HepG2 (cell line): Measurements from ENCODE around the gene ADD2. TPM values are rescaled to one million over a fixed set of nuclear protein-coding genes. Genes with fewer than 3 reads are reported as not detected.

Source experiments
- ARID5B ChIP-seq: IDR thresholded peaks from 2 replicates; pipeline ENCODE4 v1.4.0; 2020; ENCODE audit warnings: mild to moderate bottlenecking, missing genetic modification reagents
- ATF6 ChIP-seq: sonication (generic); formaldehyde crosslinking; conservative IDR thresholded peaks from 2 replicates; pipeline ENCODE4 v1.4.0; 2020; ENCODE audit warnings: missing genetic modification reagents
- ELK4 ChIP-seq: sonication (generic); formaldehyde crosslinking; IDR thresholded peaks from 2 replicates; pipeline ENCODE4 v1.9.0; 2021; ENCODE audit warnings: missing genetic modification reagents, borderline replicate concordance
- NFIB ChIP-seq: sonication (generic); formaldehyde crosslinking; IDR thresholded peaks from 2 replicates; pipeline ENCODE4 v1.9.0; 2021; ENCODE audit warnings: missing genetic modification reagents, mild to moderate bottlenecking, borderline replicate concordance
- THRA ChIP-seq: sonication (generic); formaldehyde crosslinking; IDR thresholded peaks from 2 replicates; pipeline ENCODE4 v1.4.0; 2020; ENCODE audit warnings: missing genetic modification reagents, borderline replicate concordance
- UBTF ChIP-seq: sonication (generic); formaldehyde crosslinking; IDR thresholded peaks from 2 replicates; pipeline ENCODE4 v1.4.0; 2020; ENCODE audit warnings: mild to moderate bottlenecking, missing genetic modification reagents
- ZBTB20 ChIP-seq: sonication (generic); formaldehyde crosslinking; IDR thresholded peaks from 2 replicates; pipeline ENCODE4 v1.8.1; 2023; ENCODE audit warnings: missing genetic modification reagents, low read depth, mild to moderate bottlenecking, borderline replicate concordance
- ZBTB21 ChIP-seq: sonication (generic); formaldehyde crosslinking; IDR thresholded peaks from 2 replicates; pipeline ENCODE4 v1.4.0; 2020; ENCODE audit warnings: missing genetic modification reagents
- ZFP36L2 ChIP-seq: sonication (generic); formaldehyde crosslinking; IDR thresholded peaks from 2 replicates; pipeline ENCODE4 v1.4.0; 2020; ENCODE audit warnings: missing genetic modification reagents
- ZNF280B ChIP-seq: sonication (generic); formaldehyde crosslinking; IDR thresholded peaks from 2 replicates; pipeline ENCODE4 v1.5.0; 2020; ENCODE audit warnings: missing genetic modification reagents, mild to moderate bottlenecking, borderline replicate concordance
- ZNF282 ChIP-seq: fragments of 450-650 bp; IDR thresholded peaks from 2 replicates; pipeline ENCODE4 v1.6.1; 2018; ENCODE audit not compliant: partially characterized antibody
- ZNF546 ChIP-seq: sonication (generic); formaldehyde crosslinking; conservative IDR thresholded peaks from 2 replicates; pipeline ENCODE4 v1.8.1; 2023; ENCODE audit warnings: mild to moderate bottlenecking, missing genetic modification reagents
- ZNF564 ChIP-seq: sonication (generic); formaldehyde crosslinking; IDR thresholded peaks from 2 replicates; pipeline ENCODE4 v1.8.1; 2023; ENCODE audit warnings: mild to moderate bottlenecking, missing genetic modification reagents
- ZNF598 ChIP-seq: sonication (generic); formaldehyde crosslinking; IDR thresholded peaks from 2 replicates; pipeline ENCODE4 v1.5.1; 2020; ENCODE audit warnings: mild to moderate bottlenecking, missing genetic modification reagents, borderline replicate concordance
- ZSCAN29 ChIP-seq: sonication (generic); formaldehyde crosslinking; conservative IDR thresholded peaks from 2 replicates; pipeline ENCODE4 v1.4.0; 2020; ENCODE audit warnings: mild to moderate bottlenecking, missing genetic modification reagents
- polyA plus RNA-seq, 8 experiments: library from polyadenylated mRNA; depleted of rRNA in 3 of 8; stranded (reverse) in 7 of 8; unstranded in 1 of 8; fragments of >200 nt; fragmentation: Illumina TruSeq in 4 of 8; extraction: Trizol in 4 of 8; gene quantifications; 2 replicates each; pipeline versions ENCODE4 v1.2.1 to v1.2.3, GENCODE V29; 2011 to 2016; ENCODE audit warnings: low read depth in 4 of 8, missing spikeins in 1 of 8, mixed read lengths in 1 of 8; ENCODE audit not compliant: insufficient read depth in 1 of 8
- total RNA-seq, 5 experiments: library from RNA; depleted of rRNA; stranded (reverse); fragments of >200 nt; fragmentation: Illumina TruSeq; extraction: Trizol; gene quantifications; 2 replicates each; pipeline ENCODE4 v1.2.3, GENCODE V29; 2016; ENCODE audit warnings: low read depth in 1 of 5

Gene ADD2
- total and polyA plus RNA-seq, 2 of the 13 experiments (the other 11 are each of a cell fraction or from before 2014, with no cell fraction given) = 0.05 to 0.13 TPM

GRCh38 chr2:70789304-70790135 is 21.5 kb upstream of the ADD2 start (continued):
- peak; percentile 80; the same call in 1 of the 2 replicates for TF ChIP-seq THRA
- 0 out of 2 replicates have a peak, but pooled peaks have one; percentile 34 for TF ChIP-seq UBTF (CRISPR knock-in tag)
- TF ChIP-seq ZBTB21 (CRISPR knock-in tag) = no peak
- TF ChIP-seq ZNF546 = no peak
- no peak for TF ChIP-seq ZSCAN29
- TF ChIP-seq ZNF282 = no peak
- TF ChIP-seq ZNF598 (CRISPR knock-in tag) = peak; percentile 72
- TF ChIP-seq NFIB = no peak
- TF ChIP-seq ELK4 (CRISPR knock-in tag) = no peak
- TF ChIP-seq ZNF564 (CRISPR knock-in tag) = no peak
- TF ChIP-seq ZFP36L2 = no peak
- no peak for TF ChIP-seq ATF6
- no peak for TF ChIP-seq ZNF280B
- TF ChIP-seq ARID5B = no peak
- TF ChIP-seq ZBTB20 = no peak
